ENCODE data around the gene ZBTB7B.

Gene ZBTB7B

DNA sequence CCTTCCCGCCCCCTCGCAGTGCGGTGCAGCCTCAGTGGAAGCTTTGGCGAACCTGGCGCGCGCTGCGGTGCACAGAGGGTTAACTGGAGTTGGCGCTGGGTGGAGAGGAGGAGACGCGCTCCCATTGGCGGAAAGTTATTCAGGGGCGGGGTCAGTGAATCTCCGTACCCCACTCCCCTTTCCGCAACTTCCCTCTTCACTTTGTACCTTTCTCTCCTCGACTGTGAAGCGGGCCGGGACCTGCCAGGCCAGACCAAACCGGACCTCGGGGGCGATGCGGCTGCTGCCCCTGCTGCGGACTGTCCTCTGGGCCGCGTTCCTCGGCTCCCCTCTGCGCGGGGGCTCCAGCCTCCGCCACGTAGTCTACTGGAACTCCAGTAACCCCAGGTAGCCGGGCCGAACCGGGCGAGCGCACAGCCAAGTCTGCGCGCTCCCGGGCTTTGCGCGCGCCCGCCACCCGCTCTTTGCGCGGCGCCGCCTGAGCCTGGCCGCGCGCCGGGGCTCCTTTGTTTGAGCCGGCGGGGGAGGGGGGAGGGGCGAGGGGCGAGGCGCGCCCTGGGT lies 61.0 kb downstream of the ZBTB7B start, which contains the start of gene EFNA4:
Gene EFNA4, plus strand, starts transcription at position 191 of the 561 bp plus-strand sequence. Its CDS starts 84 bp downstream, at position 275.
- FAIRE-seq = no peak

DNA sequence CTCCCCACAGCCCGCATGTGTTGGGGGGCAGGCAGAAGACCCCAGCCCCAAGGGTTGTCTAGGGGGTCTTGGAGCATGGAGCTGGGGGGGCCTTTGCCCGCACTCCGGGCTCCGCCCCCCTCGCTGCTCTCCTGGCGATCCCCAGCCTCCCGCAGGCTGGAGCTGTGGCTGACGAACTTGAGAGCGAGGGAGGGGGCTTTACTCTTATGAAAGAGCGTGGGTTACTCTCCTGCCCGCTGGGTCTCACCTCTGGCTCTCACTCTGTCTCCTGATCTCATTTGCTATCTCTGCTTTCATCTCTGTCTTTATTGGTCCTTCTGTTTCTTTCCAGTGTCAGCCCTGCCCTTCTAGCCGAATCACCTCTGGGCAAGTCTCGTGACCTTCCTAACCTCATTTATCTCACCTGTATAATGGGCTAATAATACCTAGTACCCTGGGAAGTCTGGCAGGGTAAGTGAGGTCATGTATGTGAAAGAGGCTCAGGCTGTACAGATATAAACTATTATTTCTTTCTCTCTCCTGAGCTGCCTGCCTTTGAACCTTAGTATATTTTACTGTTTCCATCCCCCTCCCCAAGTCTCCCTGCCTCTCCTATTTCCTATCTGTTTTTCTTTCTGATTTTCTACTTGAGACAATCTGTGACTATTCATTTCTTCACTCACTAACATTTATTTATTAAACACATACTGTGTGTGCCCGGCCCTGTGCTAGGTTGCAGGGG lies 61.7 kb downstream of the ZBTB7B start:
- no peak for FAIRE-seq

DNA sequence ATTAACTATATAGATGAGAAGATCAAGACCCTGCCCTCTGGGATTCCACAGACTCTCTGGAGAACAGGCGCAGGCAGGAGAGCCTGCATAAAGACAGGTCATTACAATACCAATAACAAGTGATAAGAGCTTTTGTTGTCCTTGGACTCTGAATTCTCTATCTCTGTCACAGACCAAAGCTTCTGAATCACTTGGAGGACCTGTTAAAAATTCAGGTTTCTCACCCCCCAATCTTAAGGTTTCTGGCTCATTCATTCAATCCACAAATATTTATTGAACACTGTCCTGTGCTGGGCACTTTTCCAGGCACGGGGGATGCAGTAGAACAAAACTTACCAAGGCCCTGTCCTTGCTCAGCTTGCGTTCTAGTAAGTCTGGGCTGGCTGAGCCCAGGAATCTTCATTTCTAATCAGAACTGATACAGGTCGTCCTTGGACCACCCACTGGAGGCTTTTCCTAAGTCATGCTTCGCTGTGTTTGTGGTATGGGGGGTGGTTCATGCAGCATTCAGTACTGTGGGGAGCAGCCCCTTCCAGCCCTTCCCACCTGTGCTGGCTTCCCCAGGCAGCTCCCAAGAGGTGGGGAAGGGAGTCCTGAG lies 62.3 kb downstream of the ZBTB7B start:
- FAIRE-seq = no peak

DNA sequence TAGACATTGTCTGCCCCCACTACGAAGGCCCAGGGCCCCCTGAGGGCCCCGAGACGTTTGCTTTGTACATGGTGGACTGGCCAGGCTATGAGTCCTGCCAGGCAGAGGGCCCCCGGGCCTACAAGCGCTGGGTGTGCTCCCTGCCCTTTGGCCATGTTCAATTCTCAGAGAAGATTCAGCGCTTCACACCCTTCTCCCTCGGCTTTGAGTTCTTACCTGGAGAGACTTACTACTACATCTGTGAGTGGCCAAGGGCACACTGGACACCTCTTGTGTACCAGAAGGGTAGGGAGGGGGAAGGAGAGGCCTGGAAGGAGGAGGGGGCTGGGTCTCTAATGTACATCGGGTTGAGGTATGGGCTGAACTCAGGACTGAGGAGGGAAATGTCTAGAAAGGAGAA lies 64.2 kb downstream of the ZBTB7B start:
- FAIRE-seq = no peak
